Measurements from ENCODE around the gene PLPP3. TPM values are rescaled to one million over a fixed set of nuclear protein-coding genes. Genes with fewer than 3 reads are reported as not detected.

PLPP3 gene
- total and polyA plus RNA-seq, 2 of the 8 experiments (the other 6 are each of a cell fraction or from before 2014, with no cell fraction given): 33.2 to 42.0 TPM

DNA sequence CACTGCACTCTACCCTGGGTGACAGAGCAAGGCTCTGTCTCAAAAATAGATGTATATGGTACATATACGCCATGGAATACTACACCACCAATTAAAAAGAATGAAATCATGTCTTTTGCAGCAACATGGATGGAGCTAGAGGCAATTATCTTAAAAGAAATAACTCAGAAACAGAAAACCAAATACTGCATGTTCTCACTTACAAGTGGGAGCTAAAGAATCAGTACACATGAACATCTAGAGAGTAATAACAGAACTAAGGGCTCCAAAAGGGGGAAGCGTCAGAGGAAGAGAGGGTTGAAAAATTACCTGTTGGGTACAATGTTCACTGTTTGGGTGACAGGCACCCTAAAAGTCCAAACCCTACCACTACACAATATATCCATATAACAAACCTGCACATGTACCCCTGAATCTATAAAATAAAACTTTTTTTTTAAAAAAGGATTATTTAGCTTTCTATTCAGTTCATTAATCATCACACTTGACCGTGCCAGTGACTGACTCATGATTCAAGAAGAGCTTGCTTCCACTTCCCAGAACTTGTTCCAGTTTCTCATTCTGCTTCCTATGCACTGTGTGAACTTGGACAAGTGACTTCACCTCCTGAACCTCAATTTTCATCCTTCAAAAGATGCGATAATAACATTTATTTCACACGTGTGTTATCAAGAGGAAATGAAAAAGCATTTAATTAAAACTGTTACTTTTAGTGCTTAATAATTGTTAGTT is 109.6 kb downstream of the PLPP3 start:
- no peak overlapping the region for H2BK20ac ChIP-seq (ENCODE audit: low read length)
- no peaks in the 10 kb centered on the region for H3K23me2 ChIP-seq (ENCODE audit: low read depth, low read length)
- no peaks in the 10 kb centered on the region for H3K9me3 ChIP-seq (ENCODE audit: insufficient read depth in 2 of 2, low read depth in 1 of 2, low read length in 1 of 2)
- no peak for FAIRE-seq
- H3K79me1 ChIP-seq (ENCODE audit: low read depth, low read length): no peaks in the 10 kb centered on the region
- H4K91ac ChIP-seq (replicated peaks; ENCODE audit: insufficient read length, low read length): no peak overlapping the region
- no peak overlapping the region for H3K4me2 ChIP-seq (ENCODE audit: insufficient read depth in 1 of 2, low read depth in 2 of 2, low read length in 2 of 2)
- H3K4me1 ChIP-seq (replicated peaks in 1 of 4; ENCODE audit: control insufficient read depth in 3 of 4, insufficient read depth in 4 of 4, low read length in 3 of 4): no peaks in the 10 kb centered on the region
- no peak overlapping the region for H3K4me3 ChIP-seq (ENCODE audit: extremely low read depth in 1 of 4, insufficient read depth in 2 of 4, low read depth in 3 of 4, low read length in 4 of 4)
- H2BK5ac ChIP-seq (ENCODE audit: low read depth, low read length): no peak overlapping the region
- H4K20me1 ChIP-seq (replicated peaks in 1 of 2; ENCODE audit: control insufficient read depth in 1 of 2, insufficient read depth in 2 of 2, low read length in 2 of 2): no peaks in the 10 kb centered on the region
- H3K9ac ChIP-seq (replicated peaks in 1 of 4; ENCODE audit: extremely low read depth in 1 of 4, low read depth in 3 of 4, low read length in 3 of 4): no peak overlapping the region
- H4K5ac ChIP-seq (ENCODE audit: insufficient read length, low read depth, low read length): no peak overlapping the region
- no peaks in the 10 kb centered on the region for H3K79me2 ChIP-seq (ENCODE audit: control insufficient read depth in 1 of 2, insufficient read depth in 2 of 2, low read length in 2 of 2)
- no peak overlapping the region for H2AFZ ChIP-seq (ENCODE audit: low read length)
- DNase-seq (ENCODE audit: low read depth in 1 of 2, low spot score in 2 of 2): no peak
- no peaks in the 10 kb centered on the region for H3K27me3 ChIP-seq (replicated peaks in 1 of 4; ENCODE audit: control insufficient read depth in 3 of 4, extremely low read depth in 1 of 4, insufficient read depth in 3 of 4, low read length in 3 of 4)
- no peak overlapping the region for H3K56ac ChIP-seq (replicated peaks; ENCODE audit: insufficient read length, low read depth, low read length)
- H3K18ac ChIP-seq (ENCODE audit: extremely low read depth, low read length): no peak overlapping the region
- no peak overlapping the region for H2BK120ac ChIP-seq (replicated peaks; ENCODE audit: low read depth, low read length)
- WGBS, 2 experiments (ENCODE audit: extremely low coverage in 1 of 2, insufficient coverage in 1 of 2, insufficient read length in 1 of 2, insufficient replicate concordance in 2 of 2, low coverage in 1 of 2, low lambda C conversion rate in 2 of 2, missing lambda C conversion rate in 1 of 2): 88% methylated on average over 5 of the region's 5 CpGs; no CpG with 5 or more reads in 1 of the 2 experiments
- H2BK12ac ChIP-seq (ENCODE audit: low read depth, low read length): no peak overlapping the region
- H3K23ac ChIP-seq (ENCODE audit: insufficient read length): no peak overlapping the region
- H3K4ac ChIP-seq (replicated peaks; ENCODE audit: insufficient read length, low read depth, low read length): no peak overlapping the region
- H2BK15ac ChIP-seq (ENCODE audit: low read length): no peak overlapping the region
- H3K36me3 ChIP-seq (ENCODE audit: control insufficient read depth in 2 of 4, insufficient read depth in 4 of 4, low read length in 3 of 4): no peaks in the 10 kb centered on the region
- no peak overlapping the region for H4K8ac ChIP-seq (ENCODE audit: extremely low read depth, insufficient read depth, low read length)
- H3K27ac ChIP-seq (ENCODE audit: low read depth, low read length): no peak overlapping the region
- no peak overlapping the region for H2AK5ac ChIP-seq (ENCODE audit: low read depth, low read length)
- ChIA-PET POLR2A (ENCODE audit: partially characterized antibody) (no interaction called here), CTCF (ENCODE audit: partially characterized antibody) (interaction anchor here (0.7 to 1.5 kb wide), 6 partner anchors 8 to 213 kb away, joined by 3 to 7 read pairs (median 4); no protein-coding TSS in a partner anchor)
- TF ChIP-seq GABPA (IDR thresholded peaks at IDR 0.05; ENCODE audit: borderline replicate concordance, insufficient read depth, low read length) (no peak), GTF2F1 (IDR thresholded peaks at IDR 0.05; ENCODE audit: borderline replicate concordance, low read depth, low read length) (no peak), CBX5 (IDR thresholded peaks at IDR 0.05; ENCODE audit: low read depth, low read length) (no peak), TAF7 (optimal IDR thresholded peaks at IDR 0.05; ENCODE audit: borderline replicate concordance, low read depth, low read length) (no peak)
- H3K14ac ChIP-seq (ENCODE audit: insufficient read length): no peak overlapping the region

Measured in H1 (cell line).